Neural cell (in vitro differentiated cells): ENCODE measurements around the gene LUC7L3. TPM values are rescaled to one million over a fixed set of nuclear protein-coding genes. Genes with fewer than 3 reads are reported as not detected.

Source experiments
- H2AFZ ChIP-seq: fragments of 200-600, 300-800 bp; sonication (generic), shearing (Covaris generic); 2 replicates; pipeline ENCODE4 v1.6.0; 2014; ENCODE audit warnings: low read depth, mild to moderate bottlenecking, antibody characterized with exemption, low read length, moderate library complexity
- H3F3A ChIP-seq: fragments of 200-600 bp; shearing (Covaris generic); 2 replicates; pipeline ENCODE4 v1.6.1; 2016; ENCODE audit warnings: mild to moderate bottlenecking, moderate library complexity, mixed read lengths, antibody characterized with exemption, low read length; ENCODE audit not compliant: insufficient read depth, poor library complexity, severe bottlenecking
- H3K27ac ChIP-seq: fragments of 200-600, 300-800 bp; sonication (generic), shearing (Covaris generic); 2 replicates; pipeline ENCODE4 v1.5.1; 2014; ENCODE audit warnings: mild to moderate bottlenecking, low read length, moderate library complexity
- H3K27me3 ChIP-seq: fragments of 300-800, 200-600 bp; sonication (generic), shearing (Covaris generic); 2 replicates; pipeline ENCODE4 v1.6.0; 2014; ENCODE audit warnings: mild to moderate bottlenecking, low read depth, low read length, moderate library complexity; ENCODE audit not compliant: insufficient read depth
- H3K36me3 ChIP-seq: fragments of 300-800, 200-600 bp; sonication (generic), shearing (Covaris generic); 2 replicates; pipeline ENCODE4 v1.5.1; 2014; ENCODE audit warnings: mild to moderate bottlenecking, antibody characterized with exemption, low read length, moderate library complexity; ENCODE audit not compliant: insufficient read depth
- H3K4me2 ChIP-seq: fragments of 300-800, 200-600 bp; sonication (generic), shearing (Covaris generic); 2 replicates; pipeline ENCODE4 v1.6.0; 2014; ENCODE audit warnings: mild to moderate bottlenecking, low read length
- H3K4me3 ChIP-seq: fragments of 300-800, 200-600 bp; sonication (generic), shearing (Covaris generic); 2 replicates; pipeline ENCODE4 v1.5.1; 2014; ENCODE audit warnings: mild to moderate bottlenecking, low read length, moderate library complexity
- H3K79me2 ChIP-seq: fragments of 200-600 bp; shearing (Covaris generic); replicated peaks from 2 replicates; pipeline ENCODE4 v1.6.0; 2014; ENCODE audit warnings: mild to moderate bottlenecking, low read length, moderate library complexity; ENCODE audit not compliant: insufficient read depth
- H3K9ac ChIP-seq: fragments of 300-800, 200-600 bp; sonication (generic), shearing (Covaris generic); 2 replicates; pipeline ENCODE4 v1.6.1; 2016; ENCODE audit warnings: mild to moderate bottlenecking, low read length, mixed read lengths
- H3K9me2 ChIP-seq: fragments of 200-600 bp; shearing (Covaris generic); 2 replicates; pipeline ENCODE4 v1.6.1; 2016; ENCODE audit warnings: mild to moderate bottlenecking, low read length, mixed read lengths; ENCODE audit not compliant: insufficient read depth
- H3K9me3 ChIP-seq: fragments of 200-600, 300-800 bp; sonication (generic), shearing (Covaris generic); 2 replicates; pipeline ENCODE4 v1.6.1; 2016; ENCODE audit warnings: mild to moderate bottlenecking, mixed run types, low read length, moderate library complexity, mixed read lengths
- H4K20me1 ChIP-seq: fragments of 200-600 bp; shearing (Covaris generic); 2 replicates; pipeline ENCODE4 v1.6.1; 2016; ENCODE audit warnings: mild to moderate bottlenecking, mixed run types; ENCODE audit not compliant: insufficient read depth
- CTCF ChIP-seq: fragments of 450-650 bp; IDR thresholded peaks from 2 replicates; pipeline ENCODE4 v1.5.1; 2014; ENCODE audit warnings: antibody characterized with exemption, mild to moderate bottlenecking, moderate library complexity; ENCODE audit not compliant: poor library complexity, severe bottlenecking
- EP300 ChIP-seq: fragments of 450-650 bp; conservative IDR thresholded peaks from 2 replicates; pipeline ENCODE4 v1.6.1; 2014; ENCODE audit warnings: antibody characterized with exemption, mild to moderate bottlenecking, moderate library complexity; ENCODE audit not compliant: poor library complexity, severe bottlenecking
- EZH2 ChIP-seq: fragments of 200-600, 300-800 bp; shearing (Covaris generic), sonication (generic); IDR thresholded peaks from 2 replicates; pipeline ENCODE4 v1.6.1; 2014; ENCODE audit warnings: antibody characterized with exemption, low read length, borderline replicate concordance, mild to moderate bottlenecking; ENCODE audit not compliant: insufficient read depth, poor library complexity, severe bottlenecking
- MXI1 ChIP-seq: fragments of 450-650 bp; conservative IDR thresholded peaks from 2 replicates; pipeline ENCODE4 v1.6.1; 2014; ENCODE audit warnings: antibody characterized with exemption, mild to moderate bottlenecking; ENCODE audit not compliant: poor library complexity, severe bottlenecking
- POLR2AphosphoS5 ChIP-seq: IDR thresholded peaks from 2 replicates; pipeline ENCODE4 v1.6.1; 2012
- RAD21 ChIP-seq: fragments of 450-650 bp; conservative IDR thresholded peaks from 2 replicates; pipeline ENCODE4 v1.6.1; 2014; ENCODE audit warnings: antibody characterized with exemption, mild to moderate bottlenecking, moderate library complexity
- REST ChIP-seq: IDR thresholded peaks from 2 replicates; pipeline ENCODE4 v1.6.1; 2012; ENCODE audit warnings: borderline replicate concordance
- SMC3 ChIP-seq: fragments of 450-650 bp; conservative IDR thresholded peaks from 2 replicates; pipeline ENCODE4 v1.6.1; 2014; ENCODE audit warnings: antibody characterized with exemption, mild to moderate bottlenecking, moderate library complexity; ENCODE audit not compliant: poor library complexity
- TAF1 ChIP-seq: IDR thresholded peaks from 2 replicates; pipeline ENCODE4 v1.6.1; 2012; ENCODE audit warnings: low read depth
- polyA plus RNA-seq: library from polyadenylated mRNA; depleted of rRNA; stranded (reverse); fragments of >200 nt; gene quantifications from 2 replicates; pipeline ENCODE4 v1.2.3, GENCODE V29; 2014

The LUC7L3 gene
- polyA plus RNA-seq, 1 donor from 2014 or later, result 677 TPM

- no peak for TF ChIP-seq TAF1
- no peak for TF ChIP-seq POLR2AphosphoS5
- no peak for TF ChIP-seq EP300
- no peak for TF ChIP-seq RAD21
- no peak for TF ChIP-seq SMC3
- no peak for TF ChIP-seq MXI1
- no peak for TF ChIP-seq EZH2
- no peak for TF ChIP-seq CTCF
- no peak for TF ChIP-seq REST
- Histone ChIP-seq H3K9me2 (no peaks in the 10 kb centered on the region), H3K9ac (no peak overlapping the region), H4K20me1 (no peaks in the 10 kb centered on the region), H2AFZ (no peak overlapping the region), H3K4me3 (no peak overlapping the region), H3K4me2 (no peak overlapping the region), H3K9me3 (no peaks in the 10 kb centered on the region), H3K79me2 (no peaks in the 10 kb centered on the region), H3K27me3 (no peaks in the 10 kb centered on the region), H3K27ac (peak overlapping the region; percentile 11), H3F3A (no peaks in the 10 kb centered on the region), H3K36me3 (no peaks in the 10 kb centered on the region)
Observed at GRCh38 chr17:50771991-50772785, 52.8 kb downstream of the LUC7L3 start.

GRCh38 chr17:50774225-50774803 is 54.9 kb downstream of the LUC7L3 start:
- no peak overlapping the region for H3K4me3 ChIP-seq
- H3K9me3 ChIP-seq, result no peaks in the 10 kb centered on the region
- no peak for TF ChIP-seq MXI1
- no peak for TF ChIP-seq EP300
- TF ChIP-seq POLR2AphosphoS5, result no peak
- no peak for TF ChIP-seq RAD21
- TF ChIP-seq SMC3, result no peak
- no peak for TF ChIP-seq EZH2
- no peak for TF ChIP-seq TAF1
- TF ChIP-seq REST, result no peak
- TF ChIP-seq CTCF, result no peak
- no peak overlapping the region for H2AFZ ChIP-seq
- no peak overlapping the region for H3K4me2 ChIP-seq
- no peak overlapping the region for H3K9ac ChIP-seq
- no peaks in the 10 kb centered on the region for H3K36me3 ChIP-seq
- H3F3A ChIP-seq, result no peaks in the 10 kb centered on the region
- no peaks in the 10 kb centered on the region for H3K79me2 ChIP-seq
- H3K27ac ChIP-seq, result no peak overlapping the region
- no peaks in the 10 kb centered on the region for H3K27me3 ChIP-seq
- H3K9me2 ChIP-seq, result no peaks in the 10 kb centered on the region
- no peaks in the 10 kb centered on the region for H4K20me1 ChIP-seq
